GM21737 (cell line): ENCODE data around the gene SMTNL1.

Experiments
- ATAC-seq: cut with Tn5 transposase; IDR thresholded peaks from one replicate; pipeline ENCODE4 v1.9.1; 2021; ENCODE audit warnings: mild to moderate bottlenecking, moderate library complexity; ENCODE audit not compliant: unreplicated experiment

Gene SMTNL1, protein sequence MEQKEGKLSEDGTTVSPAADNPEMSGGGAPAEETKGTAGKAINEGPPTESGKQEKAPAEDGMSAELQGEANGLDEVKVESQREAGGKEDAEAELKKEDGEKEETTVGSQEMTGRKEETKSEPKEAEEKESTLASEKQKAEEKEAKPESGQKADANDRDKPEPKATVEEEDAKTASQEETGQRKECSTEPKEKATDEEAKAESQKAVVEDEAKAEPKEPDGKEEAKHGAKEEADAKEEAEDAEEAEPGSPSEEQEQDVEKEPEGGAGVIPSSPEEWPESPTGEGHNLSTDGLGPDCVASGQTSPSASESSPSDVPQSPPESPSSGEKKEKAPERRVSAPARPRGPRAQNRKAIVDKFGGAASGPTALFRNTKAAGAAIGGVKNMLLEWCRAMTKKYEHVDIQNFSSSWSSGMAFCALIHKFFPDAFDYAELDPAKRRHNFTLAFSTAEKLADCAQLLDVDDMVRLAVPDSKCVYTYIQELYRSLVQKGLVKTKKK

DNA sequence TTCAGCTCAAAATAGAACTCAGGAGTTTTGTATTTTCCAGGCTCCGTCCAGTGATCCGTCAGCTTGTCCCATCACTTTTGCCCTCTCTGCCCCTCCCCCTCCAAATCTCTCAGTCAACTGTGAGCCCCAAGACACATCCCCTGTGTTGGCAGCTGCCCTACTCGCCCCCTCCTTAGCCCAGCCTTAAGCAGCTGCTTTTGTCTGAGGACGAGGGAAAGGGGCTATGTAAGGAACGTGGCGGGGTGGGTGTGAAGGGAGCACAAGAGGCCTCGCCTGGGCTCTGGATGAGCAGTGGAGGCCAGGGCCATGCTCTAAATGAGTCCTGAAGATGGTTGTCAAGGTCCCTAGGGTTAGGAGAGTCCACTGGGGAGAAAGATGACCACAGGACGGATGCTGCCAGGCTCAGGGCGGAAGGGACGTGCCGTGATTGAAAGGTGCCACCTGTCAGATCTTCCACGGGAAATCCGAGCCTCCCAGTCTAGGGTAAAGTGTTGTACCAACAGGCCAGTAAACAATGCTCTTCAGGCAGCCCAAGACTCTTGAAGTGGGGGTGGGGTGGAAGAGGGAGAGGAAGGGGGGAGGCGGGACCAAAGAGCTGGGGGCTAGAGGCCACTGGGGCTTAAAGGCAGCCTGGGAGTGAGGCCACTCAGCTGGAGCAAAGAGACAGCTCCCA, at the start of gene SMTNL1:
Gene SMTNL1 (plus strand): TSS at position 649 of the 673 bp plus-strand sequence. CDS start 5,048 bp downstream, outside the sequence.
- no peak for ATAC-seq

DNA sequence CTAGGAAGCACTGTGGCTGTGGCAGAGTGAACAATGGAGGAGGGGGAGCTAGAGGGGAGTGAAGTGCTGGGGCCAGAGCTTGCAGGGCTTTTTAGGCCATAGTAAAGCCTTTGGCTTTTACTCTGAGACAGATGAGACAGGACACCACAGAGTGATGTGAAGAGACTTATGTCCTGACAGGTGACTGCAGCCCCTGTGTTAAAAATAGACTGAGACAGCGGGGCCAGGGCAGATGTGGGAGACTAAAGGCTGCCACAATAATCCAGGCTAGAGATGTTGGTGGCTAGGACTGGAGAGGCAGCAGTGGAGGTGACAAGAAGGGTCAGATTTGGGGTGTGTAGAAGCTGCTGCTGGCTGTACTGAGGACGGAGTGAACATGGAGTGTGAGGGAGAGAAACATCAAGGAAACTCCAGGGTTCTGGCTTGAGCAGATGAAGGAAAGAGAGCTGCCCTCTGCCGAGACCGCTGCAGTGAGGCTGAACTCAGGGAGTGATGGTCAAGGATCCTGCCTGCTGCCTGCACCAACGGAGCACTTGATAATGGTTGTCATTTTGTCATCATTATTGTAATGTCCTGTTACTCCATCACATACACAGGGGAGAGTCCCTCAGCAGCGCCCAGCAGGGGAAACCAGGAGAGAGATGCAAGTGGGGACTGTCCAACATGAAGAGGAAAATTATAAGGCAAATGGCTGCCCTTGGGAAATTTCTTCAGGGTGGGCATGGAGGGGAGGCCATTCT, 49.3 kb upstream of the SMTNL1 start:
- ATAC-seq = no peak

DNA sequence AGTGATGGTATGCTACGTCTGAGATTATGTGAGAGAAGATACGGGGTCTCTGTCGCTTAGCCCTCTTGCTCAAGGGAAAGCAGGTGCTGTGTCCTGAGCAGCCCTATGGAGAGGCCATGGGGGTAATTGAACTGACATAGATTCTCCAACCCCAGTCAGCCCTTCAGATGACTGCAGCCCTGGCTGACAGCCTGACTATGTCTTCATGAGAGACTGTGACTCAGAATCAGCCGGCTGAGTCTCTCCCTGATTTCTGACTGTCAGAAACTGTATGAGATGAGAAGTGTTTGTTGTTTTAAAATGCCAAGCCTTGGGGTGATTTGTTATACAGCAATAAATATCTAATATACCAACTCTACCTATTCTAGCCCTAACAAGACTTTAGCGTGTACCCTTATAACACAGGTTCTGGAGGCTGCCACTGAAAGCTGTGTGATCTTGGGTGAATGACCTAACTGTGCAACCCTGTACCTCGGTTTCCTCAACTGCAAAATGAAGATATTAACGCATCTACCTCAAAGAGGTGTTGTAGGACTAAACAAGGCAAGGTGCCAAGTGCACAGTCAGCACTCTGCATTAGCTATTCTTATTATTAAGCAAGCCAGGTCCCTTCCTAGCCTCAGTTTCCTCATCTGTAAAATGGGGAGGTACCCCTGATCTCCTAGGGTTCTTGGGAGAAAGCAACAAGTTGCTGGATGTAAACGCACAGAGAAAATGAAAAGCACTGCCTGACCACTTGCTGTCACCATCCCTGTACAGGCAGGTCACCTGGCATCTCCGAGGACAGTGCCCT, 46.7 kb upstream of the SMTNL1 start:
- no peak for ATAC-seq

DNA sequence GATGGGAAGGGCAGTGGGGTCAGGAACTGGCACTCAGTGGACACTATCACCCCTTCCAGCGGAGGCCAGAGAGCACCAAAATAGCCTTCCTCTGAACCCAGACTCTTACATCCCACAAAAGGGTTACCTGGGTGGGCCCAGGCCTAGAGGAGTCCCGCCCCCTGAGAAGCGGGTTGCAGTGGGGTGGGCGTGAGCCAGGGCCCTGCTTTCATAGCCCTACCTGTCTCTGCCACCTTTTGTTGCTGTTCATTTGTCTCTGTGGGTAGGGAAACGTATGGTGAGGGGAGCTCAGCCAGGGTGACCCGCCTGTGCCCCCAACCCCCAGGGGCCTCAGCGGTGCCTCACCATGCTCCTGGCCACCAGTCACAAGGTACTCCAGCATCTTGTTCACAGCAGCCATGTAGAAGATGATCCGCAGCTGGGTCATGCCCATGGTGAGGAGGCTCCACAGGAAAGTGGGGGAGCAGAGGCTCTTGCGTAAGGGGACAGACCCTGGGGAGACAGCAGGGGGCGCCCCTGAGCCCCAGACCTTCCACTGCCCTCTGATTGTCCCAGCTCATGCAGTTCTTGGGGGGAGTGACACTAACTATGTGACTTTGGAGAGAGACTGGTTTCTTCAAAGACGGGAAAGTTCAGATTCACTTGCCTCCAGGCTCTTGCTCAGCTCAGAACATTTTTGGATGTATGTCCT, 45.9 kb upstream of the SMTNL1 start:
- ATAC-seq = no peak

DNA sequence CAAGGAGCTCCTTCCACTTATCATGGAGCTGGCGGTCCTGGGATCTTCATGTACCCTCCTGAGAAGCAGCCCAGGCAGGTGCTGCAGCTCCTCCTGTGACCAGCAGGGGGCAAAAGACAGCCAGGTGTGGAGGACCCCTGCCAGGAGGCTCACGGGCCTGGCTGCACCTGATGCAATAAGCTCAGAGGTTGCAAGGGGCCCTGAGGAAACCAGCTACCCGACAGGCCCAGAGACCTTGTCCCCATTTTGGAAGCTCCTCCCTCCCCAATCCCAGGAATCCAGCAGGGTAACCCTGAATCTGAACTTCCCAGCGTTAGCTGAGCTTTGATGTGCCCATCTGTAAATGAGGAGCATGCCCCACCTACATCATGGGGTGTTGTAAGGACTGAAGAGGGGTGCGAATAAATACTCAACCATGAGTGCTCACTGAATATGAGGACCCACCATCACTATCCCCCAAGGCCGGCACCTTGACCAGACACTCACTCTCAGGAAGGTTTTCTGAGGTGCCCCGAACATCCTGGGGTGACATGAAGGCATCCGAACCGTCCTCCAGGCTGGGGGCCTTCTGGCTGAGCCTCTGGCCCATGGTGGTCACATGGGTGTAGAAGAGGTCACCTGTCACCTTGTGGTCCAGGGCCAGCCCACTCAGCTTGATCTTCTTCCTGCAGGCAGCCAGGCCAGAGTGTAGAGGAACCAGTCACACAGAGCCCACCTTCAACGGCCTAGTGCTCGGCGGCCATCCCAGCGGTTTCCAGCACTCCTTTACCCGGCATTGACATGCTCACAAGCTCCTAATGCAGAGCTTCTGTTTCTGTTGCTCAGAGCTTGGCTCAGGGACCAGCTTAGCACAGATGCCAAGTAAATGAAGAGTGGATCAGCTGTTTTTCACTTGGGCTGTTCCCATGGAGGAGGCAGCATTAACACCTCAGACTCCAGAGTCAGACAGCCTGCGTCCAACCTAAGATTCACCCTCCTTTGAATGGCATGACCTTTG, 43.6 kb upstream of the SMTNL1 start:
- no peak for ATAC-seq

DNA sequence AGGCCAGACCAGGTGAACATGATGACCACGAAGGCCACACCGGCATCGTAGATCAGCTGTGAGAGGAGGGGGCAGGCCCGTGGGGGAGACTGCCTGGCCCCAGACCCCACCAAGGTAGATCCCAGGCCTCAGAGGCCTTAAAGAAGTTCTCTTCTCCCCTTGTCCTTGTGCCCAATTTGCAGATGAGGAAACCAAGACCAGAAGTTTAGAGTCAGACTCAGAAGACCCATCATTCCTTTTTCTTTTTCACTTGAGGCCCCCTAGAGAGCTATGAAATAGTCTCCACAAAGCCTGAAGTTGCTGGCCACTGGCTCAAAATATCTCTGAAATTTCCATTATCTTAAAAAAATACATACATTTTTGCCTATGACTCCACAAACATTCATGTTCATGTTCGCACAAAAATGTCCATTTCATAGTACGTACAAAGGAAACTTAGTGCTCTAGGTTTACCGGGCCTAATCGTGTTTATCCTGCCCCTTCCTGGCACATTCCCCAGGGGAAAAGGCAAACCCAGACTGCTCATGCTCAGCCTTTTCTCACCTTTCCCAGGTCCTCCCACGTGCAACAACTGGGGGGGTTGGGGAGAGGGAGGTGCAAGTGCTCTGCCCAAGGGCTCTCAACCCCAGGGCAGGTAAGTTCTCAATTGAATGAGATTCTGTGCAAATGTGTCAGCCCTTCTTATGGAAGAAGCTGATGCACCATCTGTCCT, 41.1 kb upstream of the SMTNL1 start:
- no peak for ATAC-seq

DNA sequence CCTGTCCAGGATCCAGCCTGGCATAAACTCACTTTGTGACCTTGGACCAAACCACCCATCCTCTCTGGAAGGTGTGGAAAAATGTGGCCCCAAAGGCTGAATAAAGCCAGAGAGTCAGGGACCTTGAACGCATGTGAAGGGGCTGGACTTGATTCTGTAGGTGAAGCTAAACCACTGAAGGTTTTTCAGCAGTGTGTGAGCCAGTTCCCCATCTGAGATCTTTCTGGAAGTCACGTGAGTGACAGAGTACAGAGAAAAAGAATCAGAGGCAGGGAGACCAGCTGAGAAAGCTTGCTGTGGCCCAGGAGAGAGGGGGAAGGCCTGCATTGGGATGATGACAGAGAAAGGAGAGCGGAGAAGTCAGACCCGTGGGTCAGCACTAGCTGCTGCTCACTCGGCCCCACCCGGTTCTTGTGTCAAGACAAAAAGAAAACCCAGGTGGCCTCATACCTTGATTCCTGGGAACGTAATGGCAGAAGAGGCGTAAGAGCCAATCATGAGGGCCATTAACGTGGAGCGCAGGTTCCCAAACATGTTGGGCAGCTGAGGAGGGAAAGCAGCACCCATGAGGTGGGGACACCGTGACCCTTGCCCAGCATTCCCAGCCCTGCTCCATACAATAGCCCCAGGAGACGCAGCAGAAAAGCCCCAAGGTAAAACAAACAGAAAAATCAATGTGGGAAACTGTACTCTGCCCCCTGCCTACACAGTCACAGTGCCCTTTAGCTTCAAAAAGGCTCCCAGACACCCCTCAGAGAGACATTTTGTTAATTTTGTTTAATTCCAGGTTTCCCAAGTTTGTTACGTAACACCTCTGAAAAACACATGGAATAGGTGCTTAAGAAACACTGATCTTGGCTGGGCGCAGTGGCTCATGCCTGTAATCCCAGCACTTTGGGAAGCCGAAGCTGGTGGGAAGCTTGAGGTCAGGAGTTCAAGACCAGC, 39.8 kb upstream of the SMTNL1 start:
- ATAC-seq = no peak

DNA sequence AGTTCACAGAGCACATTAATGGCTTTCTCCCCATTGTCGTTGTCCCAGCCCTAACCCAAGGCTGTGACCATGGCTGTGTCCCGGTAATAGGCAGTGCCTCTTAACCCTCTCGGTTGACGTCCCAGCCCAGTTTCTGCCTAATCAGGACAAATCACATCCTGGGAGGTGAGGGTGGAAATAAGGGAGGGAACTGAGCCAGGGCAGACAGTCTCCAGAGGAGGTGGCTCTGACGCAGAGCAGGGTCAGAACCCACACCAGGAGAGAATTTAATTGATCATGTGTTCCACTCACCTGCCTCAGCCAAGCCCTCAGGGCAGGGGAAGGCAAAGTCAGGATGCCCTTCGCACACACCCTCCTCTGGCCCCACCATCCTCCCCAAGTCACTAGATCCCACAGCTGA, 38.9 kb upstream of the SMTNL1 start:
- no peak for ATAC-seq

DNA sequence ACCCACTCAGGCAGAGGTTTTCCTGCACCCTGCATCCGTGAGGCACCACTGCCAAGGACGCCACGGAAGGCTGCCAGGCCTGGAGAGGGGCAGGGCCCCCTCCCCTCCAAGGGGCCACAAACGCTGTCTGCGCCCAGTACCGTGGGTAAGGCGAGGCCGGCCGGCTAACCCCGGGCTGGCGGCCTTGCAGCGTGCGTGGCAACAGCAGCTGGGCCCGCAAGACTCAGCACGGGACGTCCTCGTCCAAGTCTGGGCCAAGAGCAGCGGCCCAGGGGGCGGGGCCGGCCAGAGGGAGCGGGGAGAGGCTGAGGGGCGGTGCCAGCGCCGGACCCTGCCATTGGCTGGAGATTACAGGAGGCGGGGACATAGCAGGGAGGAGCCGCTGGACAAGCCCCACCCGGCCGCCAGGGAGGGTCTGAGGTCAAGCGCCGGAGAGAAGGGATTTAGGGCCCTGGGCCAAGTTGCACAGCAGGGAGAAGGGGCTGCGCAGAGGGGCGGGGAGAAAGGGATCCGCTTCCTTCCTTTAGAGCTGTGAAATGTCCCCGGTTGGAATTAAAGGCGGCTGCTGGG, 37.9 kb upstream of the SMTNL1 start:
- peak; percentile 98 for ATAC-seq

DNA sequence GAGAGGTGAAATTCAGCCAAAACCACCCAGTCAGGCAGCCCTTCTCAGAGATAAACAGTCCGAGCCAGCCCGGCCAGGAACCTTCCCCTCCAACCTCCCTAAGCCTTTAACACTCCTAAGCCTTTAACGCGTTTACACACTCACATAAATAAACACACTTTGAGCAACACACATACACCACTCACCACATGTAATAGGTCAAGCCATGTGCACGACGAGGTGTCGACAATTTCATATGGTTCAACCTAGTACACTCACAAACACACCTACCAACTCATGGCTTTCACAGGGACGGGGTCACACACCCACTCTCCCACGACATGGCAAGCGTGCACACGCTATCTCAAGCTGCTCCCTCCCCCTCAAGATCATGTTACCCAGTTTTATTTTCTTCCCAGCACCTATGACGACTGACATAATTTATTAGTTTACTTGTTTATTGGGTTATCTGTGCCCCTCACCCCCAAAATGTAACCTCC, 37.4 kb upstream of the SMTNL1 start:
- no peak for ATAC-seq

DNA sequence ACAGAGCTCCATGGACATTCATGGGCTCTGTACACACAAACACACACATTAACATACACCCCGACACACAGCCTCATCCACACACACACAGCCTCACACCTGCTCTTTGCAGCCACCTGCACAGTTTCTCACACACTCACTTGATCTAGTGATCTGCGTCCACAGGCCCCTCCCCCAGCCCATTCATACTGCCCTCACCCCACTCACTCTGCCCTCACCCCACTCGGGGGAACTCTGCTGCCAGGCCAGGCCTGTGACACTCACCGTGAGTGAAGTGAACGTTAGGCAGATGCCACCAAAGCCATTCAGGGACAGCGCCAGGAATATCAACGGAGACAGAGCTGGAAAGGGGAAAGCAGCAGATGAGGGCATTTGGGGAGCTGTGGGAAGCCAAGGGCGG, 36.9 kb upstream of the SMTNL1 start:
- ATAC-seq = no peak

DNA sequence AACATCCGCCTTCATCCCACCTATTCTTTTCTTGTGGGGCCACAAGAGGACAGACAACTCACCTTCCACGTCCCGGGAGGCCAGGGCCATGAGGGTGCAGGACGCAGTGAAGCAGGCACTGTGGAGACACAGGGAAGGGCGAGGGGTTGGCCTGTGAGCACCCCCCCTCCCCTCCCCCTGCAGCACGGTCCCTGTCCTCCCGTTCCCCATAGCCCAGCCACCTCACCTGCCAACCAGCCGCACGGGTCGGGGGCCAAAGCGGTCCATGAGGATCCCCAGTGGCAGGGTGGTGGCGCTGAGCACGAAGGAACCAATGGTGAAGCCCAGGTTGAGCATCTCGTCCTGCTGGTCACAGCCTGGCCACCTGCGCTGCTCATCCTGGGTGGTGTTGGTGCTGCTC, 36.5 kb upstream of the SMTNL1 start:
- no peak for ATAC-seq

DNA sequence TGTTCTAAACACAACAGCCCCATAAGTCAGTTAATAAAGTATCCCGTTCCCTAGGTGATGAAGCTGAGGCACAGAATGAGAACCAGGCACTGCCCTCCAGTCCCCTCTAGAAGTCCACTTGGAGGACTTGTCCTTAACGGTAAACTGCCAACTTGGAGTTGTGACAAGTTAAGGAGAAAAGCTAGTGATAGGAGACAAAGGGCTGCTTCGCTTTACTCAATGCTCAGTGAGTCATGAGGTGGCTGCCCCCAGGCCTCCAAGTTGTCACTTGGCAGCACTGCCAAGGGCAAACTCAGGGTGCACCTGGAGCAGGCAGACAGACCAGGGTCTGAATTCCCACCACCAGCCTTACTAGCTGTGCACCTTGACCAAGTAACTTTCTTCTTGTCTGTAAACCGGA, 35.4 kb upstream of the SMTNL1 start:
- no peak for ATAC-seq

DNA sequence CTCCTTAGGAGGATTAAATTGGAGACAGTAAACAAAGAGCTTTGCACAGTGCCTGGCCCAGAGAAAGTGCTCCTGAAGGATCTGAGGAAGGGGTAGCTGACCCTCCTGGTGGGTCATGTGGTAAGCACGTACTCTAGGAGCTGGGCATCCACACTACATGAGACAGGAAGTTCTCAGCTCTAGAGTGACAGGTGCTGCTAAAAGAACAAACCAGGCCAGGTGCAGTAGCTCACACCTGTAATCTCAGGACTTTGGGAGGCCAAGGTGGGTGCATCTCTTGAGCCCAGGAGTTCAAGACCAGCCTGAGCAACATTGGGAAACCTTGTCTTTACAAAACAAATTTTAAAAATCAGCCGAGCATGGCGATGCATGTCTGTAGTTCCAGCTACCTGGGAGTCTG, 35.0 kb upstream of the SMTNL1 start:
- no peak for ATAC-seq

DNA sequence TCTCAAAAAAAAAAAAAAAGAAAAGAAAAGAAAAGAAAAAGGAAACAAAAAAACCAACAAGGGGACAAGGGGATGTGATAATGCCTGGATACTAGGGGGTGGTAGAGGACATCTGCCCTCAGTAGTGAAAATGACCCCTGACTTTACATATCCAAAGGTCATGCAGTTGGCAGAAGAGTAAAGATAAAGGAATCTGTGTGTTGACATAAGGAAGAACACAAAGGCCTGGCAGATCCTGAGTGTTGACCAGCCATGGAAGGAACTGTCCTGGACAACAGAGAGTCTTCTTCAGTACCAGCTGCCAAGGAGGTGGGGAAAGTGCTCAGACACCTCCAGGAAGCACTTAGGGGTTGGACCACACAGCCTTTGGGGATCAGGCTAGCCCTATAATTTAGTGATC, 34.5 kb upstream of the SMTNL1 start:
- no peak for ATAC-seq

DNA sequence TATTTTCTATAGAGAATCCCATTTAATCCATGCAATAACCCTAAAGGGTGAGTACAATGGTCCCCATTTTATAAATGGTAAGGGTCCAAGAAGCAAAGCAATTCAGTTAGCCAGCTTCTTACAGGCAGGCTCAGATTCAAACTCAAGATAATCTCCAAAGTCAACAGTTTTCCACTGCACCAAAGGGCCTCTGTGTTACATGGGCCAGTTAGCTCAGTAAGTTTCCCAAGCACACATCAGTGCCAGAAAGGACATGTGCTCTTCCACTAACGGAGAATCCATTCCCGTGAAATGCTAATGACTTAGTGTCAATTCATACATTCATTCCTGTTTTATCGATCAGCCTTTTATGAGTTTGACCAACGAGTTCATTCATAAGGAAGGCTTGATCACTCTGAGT, 32.9 kb upstream of the SMTNL1 start:
- ATAC-seq = no peak

DNA sequence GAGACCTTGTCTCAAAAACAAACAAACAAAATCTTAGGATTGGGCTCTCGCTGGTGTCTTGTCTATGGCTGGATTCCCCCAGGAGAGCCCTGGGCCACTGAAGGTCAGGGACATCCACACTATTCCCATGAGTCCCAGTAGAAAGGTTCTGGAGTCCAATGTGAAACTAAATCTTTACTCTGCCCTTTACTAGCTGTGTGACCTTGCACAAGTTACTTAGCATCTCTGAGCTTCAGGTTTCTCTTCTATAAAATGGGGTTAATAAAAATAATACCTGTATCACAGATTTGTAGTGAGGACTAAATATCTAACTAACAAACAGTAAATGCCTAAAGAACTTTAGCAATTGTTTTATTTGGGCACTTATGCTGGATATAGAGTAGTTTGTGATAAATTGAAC, 30.9 kb upstream of the SMTNL1 start:
- no peak for ATAC-seq
